ENCODE measurements around the gene VEGFD. TPM values are rescaled to one million over a fixed set of nuclear protein-coding genes. Genes with fewer than 3 reads are reported as not detected.

The VEGFD gene
- total and polyA plus RNA-seq, 2 of the 4 experiments (the other 2 are of a cell fraction) = 0.18 to 0.19 TPM

DNA sequence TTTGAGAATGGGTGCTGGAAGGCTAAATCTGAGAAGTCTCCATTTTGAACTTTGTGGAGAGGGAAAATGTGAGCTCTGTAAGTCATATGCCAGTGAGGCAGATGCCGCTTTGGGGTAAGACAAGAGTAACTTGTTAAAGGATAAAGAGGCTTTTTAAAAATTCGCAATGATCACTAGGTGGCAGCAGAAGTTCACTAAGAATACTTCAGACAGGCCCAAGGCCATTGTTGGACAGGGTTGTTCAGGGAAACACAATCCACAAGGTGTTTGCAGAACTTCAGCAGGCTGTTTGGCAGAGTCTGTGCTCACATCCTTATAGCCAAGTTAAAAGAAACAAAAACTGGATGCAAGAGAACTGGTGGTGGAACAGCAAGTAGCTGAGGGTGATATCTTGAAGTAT, 35.2 kb downstream of the VEGFD start:
- POLR2A ChIA-PET (ENCODE audit: unreplicated experiment) = no interaction called here
- H3K4me2 ChIP-seq (ENCODE audit: low read depth, low read length) = no peak overlapping the region
- TF ChIP-seq RAD21 (IDR thresholded peaks at IDR 0.05; ENCODE audit: low read length) (peak; percentile 77), MAZ (IDR thresholded peaks at IDR 0.05; ENCODE audit: borderline replicate concordance, low read depth, low read length) (no peak), CTCF (conservative IDR thresholded peaks at IDR 0.05; ENCODE audit: low read depth, low read length) (peak; percentile 66), SMC3 (IDR thresholded peaks at IDR 0.05; ENCODE audit: low read depth, low read length) (peak; percentile 73), MXI1 (IDR thresholded peaks at IDR 0.05; ENCODE audit: borderline replicate concordance, low read depth, low read length) (no peak), CHD1 (IDR thresholded peaks at IDR 0.05; ENCODE audit: low read depth, low read length) (no peak), CEBPB (IDR thresholded peaks at IDR 0.05; ENCODE audit: low read depth, low read length) (no peak)
- TF ChIP-seq, protein P1, sequence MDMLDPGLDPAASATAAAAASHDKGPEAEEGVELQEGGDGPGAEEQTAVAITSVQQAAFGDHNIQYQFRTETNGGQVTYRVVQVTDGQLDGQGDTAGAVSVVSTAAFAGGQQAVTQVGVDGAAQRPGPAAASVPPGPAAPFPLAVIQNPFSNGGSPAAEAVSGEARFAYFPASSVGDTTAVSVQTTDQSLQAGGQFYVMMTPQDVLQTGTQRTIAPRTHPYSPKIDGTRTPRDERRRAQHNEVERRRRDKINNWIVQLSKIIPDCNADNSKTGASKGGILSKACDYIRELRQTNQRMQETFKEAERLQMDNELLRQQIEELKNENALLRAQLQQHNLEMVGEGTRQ (IDR thresholded peaks at IDR 0.05; ENCODE audit: low read depth, low read length) = no peak
- no peak overlapping the region for H3K56ac ChIP-seq (ENCODE audit: extremely low read depth, insufficient read depth, low read length)
- no peak overlapping the region for H3K4me3 ChIP-seq (ENCODE audit: insufficient read depth, low read depth, low read length)
- CTCF ChIA-PET = interaction anchor here (0.5 to 2.5 kb wide), 9 partner anchors 9 to 119 kb away, joined by 3 to 17 read pairs (median 4); no protein-coding TSS in a partner anchor
- no peaks in the 10 kb centered on the region for H3K9me1 ChIP-seq (ENCODE audit: insufficient read depth, low read length)
- no peaks in the 10 kb centered on the region for H3K4me1 ChIP-seq (ENCODE audit: control insufficient read depth, insufficient read depth, low read length)
- H3K9me3 ChIP-seq (ENCODE audit: control insufficient read depth, insufficient read depth, low read length) = no peaks in the 10 kb centered on the region
- no peak overlapping the region for H3K27ac ChIP-seq (ENCODE audit: insufficient read depth, low read length)
- H2AK5ac ChIP-seq (ENCODE audit: low read depth, low read length) = no peak overlapping the region
- H4K20me1 ChIP-seq (ENCODE audit: insufficient read depth, low read length) = no peaks in the 10 kb centered on the region
- no peaks in the 10 kb centered on the region for H3K79me1 ChIP-seq (ENCODE audit: low read depth in 1 of 2, low read length in 2 of 2)
- no peak overlapping the region for H3K23ac ChIP-seq (ENCODE audit: low read depth, low read length)
- in situ Hi-C loops (cut with MboI; ENCODE audit: low sequenced_read_pairs) (loop anchor here (5.0 to 10.0 kb wide), 2 partner anchors 118 to 216 kb away; no protein-coding TSS in a partner anchor), intact Hi-C loops (cut with micrococcal nuclease) (loop anchor here (1.0 to 10.0 kb wide), 3 partner anchors 119 to 326 kb away; no protein-coding TSS in a partner anchor), dilution Hi-C loops (cut with HindIII; ENCODE audit: low sequenced_read_pairs, unreplicated experiment) (no loop called here)
- H4K5ac ChIP-seq (ENCODE audit: low read depth, low read length) = no peak overlapping the region
- H2BK5ac ChIP-seq (ENCODE audit: low read depth, low read length, poor library complexity, severe bottlenecking) = no peak overlapping the region
- H2AK9ac ChIP-seq (replicated peaks; ENCODE audit: low read depth, low read length, poor library complexity) = no peak overlapping the region
- no peak overlapping the region for H3K9ac ChIP-seq (ENCODE audit: low read depth, low read length)
- WGBS, 2 experiments (ENCODE audit: extremely low coverage in 2 of 2, insufficient read length in 1 of 2) = 40% methylated on average over 1 of the region's 2 CpGs; no CpG with 5 or more reads in 1 of the 2 experiments
- no peak overlapping the region for H3K14ac ChIP-seq (replicated peaks; ENCODE audit: low read depth, low read length)
- ATAC-seq (ENCODE audit: low read depth) = peak; percentile 90
- no peak overlapping the region for H2AFZ ChIP-seq (replicated peaks; ENCODE audit: low read length, poor library complexity)
- H3K27me3 ChIP-seq (ENCODE audit: control insufficient read depth, insufficient read depth, low read length) = peaks cover 4% of the 10 kb centered on the region; the same call in 1 of the 2 replicates
- H3K36me3 ChIP-seq (ENCODE audit: control insufficient read depth, insufficient read depth, low read length) = no peaks in the 10 kb centered on the region
- no peak overlapping the region for H2BK20ac ChIP-seq (ENCODE audit: low read depth, low read length)
- no peak overlapping the region for H4K8ac ChIP-seq (ENCODE audit: low read depth in 2 of 2, low read length in 2 of 2)
- peak; percentile 73 for DNase-seq
- H4K91ac ChIP-seq (ENCODE audit: insufficient read depth, low read depth, low read length) = no peak overlapping the region
- no peak overlapping the region for H2BK15ac ChIP-seq (ENCODE audit: low read depth, low read length)
- no peak overlapping the region for H3K4ac ChIP-seq (ENCODE audit: low read depth, low read length)
- BruUV-seq (replicated peaks) = no TSS peak
- H2BK120ac ChIP-seq (ENCODE audit: low read depth, low read length) = no peak overlapping the region
- H3K18ac ChIP-seq (ENCODE audit: low read depth, low read length) = no peak overlapping the region

Data from IMR-90 (cell line).